Measurements from ENCODE around the gene KCTD14. TPM values are rescaled to one million over a fixed set of nuclear protein-coding genes. Genes with fewer than 3 reads are reported as not detected.
"Not testable (repeated sequence)": the region's sequence is repeated elsewhere in the genome, so short reads cannot be mapped to it uniquely, and the experiment has no call there.

Gene KCTD14
- total and polyA plus RNA-seq, 3 experiments from 2014 or later = 0.20 to 0.27 (median 0.20) TPM

GRCh38 chr11:78037056-78037455, 14.0 kb upstream of the KCTD14 start:
- Mint-ChIP-seq H3K9me3 (no peaks in the 10 kb centered on the region), H3K27me3 (no peaks in the 10 kb centered on the region), H3K4me3 (no peak overlapping the region), H3K27ac (no peak overlapping the region), H3K36me3 (no peaks in the 10 kb centered on the region), H3K4me1 (peaks cover 11 to 12% (median 12%) of the 10 kb centered on the region in 3 donors)
- ChIA-PET CTCF (interaction anchor here (1.1 kb wide), 1 partner anchor 11 kb away, joined by 3 read pairs; no protein-coding TSS in a partner anchor), POLR2A (no interaction called here)
- Histone ChIP-seq H3K27me3 (ENCODE audit: insufficient read depth, low read length, poor library complexity, severe bottlenecking) (no peaks in the 10 kb centered on the region), H3K4me3 (ENCODE audit: low read length) (no peak overlapping the region), H3K4me1 (ENCODE audit: insufficient read depth, low read length) (peaks cover 8% of the 10 kb centered on the region), H3K27ac (ENCODE audit: low read depth, low read length) (no peak overlapping the region), H3K36me3 (ENCODE audit: insufficient read depth, low read length) (no peaks in the 10 kb centered on the region), H3K9me3 (ENCODE audit: low read length) (no peaks in the 10 kb centered on the region)
- no peak for DNase-seq

- peak overlapping the region in 1 of 8 donors; percentile 35 for H3K27ac Mint-ChIP-seq
- H3K27me3 Mint-ChIP-seq = no peaks in the 10 kb centered on the region
- Histone ChIP-seq H3K9me3 (ENCODE audit: low read length) (no peaks in the 10 kb centered on the region), H3K36me3 (ENCODE audit: insufficient read depth, low read length) (no peaks in the 10 kb centered on the region), H3K27ac (ENCODE audit: low read depth, low read length) (no peak overlapping the region), H3K27me3 (ENCODE audit: insufficient read depth, low read length, poor library complexity, severe bottlenecking) (no peaks in the 10 kb centered on the region), H3K4me1 (ENCODE audit: insufficient read depth, low read length) (peaks cover 8% of the 10 kb centered on the region), H3K4me3 (ENCODE audit: low read length) (no peak overlapping the region)
- no peak overlapping the region for H3K4me3 Mint-ChIP-seq
- ChIA-PET POLR2A (no interaction called here), CTCF (interaction anchor here (0.6 to 2.1 kb wide), 4 partner anchors 10 to 791 kb away, joined by 3 to 7 read pairs (median 3); no protein-coding TSS in a partner anchor)
- no peak for DNase-seq
- H3K36me3 Mint-ChIP-seq = no peaks in the 10 kb centered on the region
- H3K4me1 Mint-ChIP-seq = peaks cover 10 to 12% (median 11%) of the 10 kb centered on the region in 3 donors
- H3K9me3 Mint-ChIP-seq = no peaks in the 10 kb centered on the region
These were observed 13.2 kb upstream of the KCTD14 start for GRCh38 chr11:78036313-78036712.

- no peak overlapping the region for H3K27ac ChIP-seq (ENCODE audit: low read depth, low read length)
- Mint-ChIP-seq H3K4me1 (peaks cover 2% of the 10 kb centered on the region in 3 donors), H3K4me3 (no peak overlapping the region), H3K36me3 (no peaks in the 10 kb centered on the region), H3K27me3 (peaks cover 0 to 1% of the 10 kb centered on the region in 2 donors), H3K27ac (no peak overlapping the region), H3K9me3 (no peaks in the 10 kb centered on the region)
- POLR2A ChIA-PET = no interaction called here
- H3K27me3 ChIP-seq (ENCODE audit: insufficient read depth, low read length, poor library complexity, severe bottlenecking) = no peaks in the 10 kb centered on the region
- peaks cover 2% of the 10 kb centered on the region for H3K4me1 ChIP-seq (ENCODE audit: insufficient read depth, low read length)
- H3K9me3 ChIP-seq (ENCODE audit: low read length) = no peaks in the 10 kb centered on the region
- no peak overlapping the region for H3K4me3 ChIP-seq (ENCODE audit: low read length)
- DNase-seq = no peak
- no peaks in the 10 kb centered on the region for H3K36me3 ChIP-seq (ENCODE audit: insufficient read depth, low read length)
- CTCF ChIA-PET = interaction anchor here (2.1 kb wide), 1 partner anchor 11 kb away, joined by 7 read pairs; no protein-coding TSS in a partner anchor
These were observed 11.5 kb upstream of the KCTD14 start for GRCh38 chr11:78034623-78035022.

- H3K4me1 Mint-ChIP-seq = no peaks in the 10 kb centered on the region
- ChIA-PET CTCF (no interaction called here), POLR2A (no interaction called here)
- H3K4me3 Mint-ChIP-seq = no peak overlapping the region
- Histone ChIP-seq H3K4me1 (ENCODE audit: insufficient read depth, low read length) (no peaks in the 10 kb centered on the region), H3K4me3 (ENCODE audit: low read length) (no peak overlapping the region), H3K9me3 (ENCODE audit: low read length) (no peaks in the 10 kb centered on the region), H3K36me3 (ENCODE audit: insufficient read depth, low read length) (no peaks in the 10 kb centered on the region), H3K27ac (ENCODE audit: low read depth, low read length) (no peak overlapping the region), H3K27me3 (ENCODE audit: insufficient read depth, low read length, poor library complexity, severe bottlenecking) (no peaks in the 10 kb centered on the region)
- H3K36me3 Mint-ChIP-seq = no peaks in the 10 kb centered on the region
- H3K9me3 Mint-ChIP-seq = no peaks in the 10 kb centered on the region
- no peak for DNase-seq
- no peak overlapping the region for H3K27ac Mint-ChIP-seq
- H3K27me3 Mint-ChIP-seq = peaks cover under 1 to 1% of the 10 kb centered on the region in 2 donors
These were observed 10.0 kb upstream of the KCTD14 start for GRCh38 chr11:78033040-78033439.

DNA sequence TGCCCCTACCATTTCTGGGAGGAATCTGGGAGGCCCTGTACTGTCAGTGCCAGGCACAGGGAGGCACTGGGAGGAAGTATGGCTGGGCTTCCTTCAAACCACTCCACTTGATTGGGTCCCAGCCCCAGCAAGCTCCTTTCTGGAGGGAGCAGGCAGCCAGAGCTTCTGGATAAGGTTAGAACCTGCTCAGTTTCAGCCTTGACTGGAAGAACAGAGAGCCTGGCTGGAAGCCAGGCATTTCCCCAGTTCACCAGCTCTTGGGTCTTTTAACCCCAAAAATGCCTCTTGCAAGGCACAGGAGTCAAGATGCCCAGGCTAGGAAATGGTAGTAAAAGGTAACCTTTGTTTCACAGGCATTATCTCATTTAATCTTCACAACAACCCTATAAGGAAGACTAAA, 9.0 kb upstream of the KCTD14 start:
- H3K4me1 Mint-ChIP-seq = no peaks in the 10 kb centered on the region
- Histone ChIP-seq H3K36me3 (ENCODE audit: insufficient read depth, low read length) (no peaks in the 10 kb centered on the region), H3K4me1 (ENCODE audit: insufficient read depth, low read length) (no peaks in the 10 kb centered on the region), H3K27me3 (ENCODE audit: insufficient read depth, low read length, poor library complexity, severe bottlenecking) (no peaks in the 10 kb centered on the region), H3K4me3 (ENCODE audit: low read length) (no peak overlapping the region), H3K9me3 (ENCODE audit: low read length) (no peaks in the 10 kb centered on the region), H3K27ac (ENCODE audit: low read depth, low read length) (no peak overlapping the region)
- no peaks in the 10 kb centered on the region for H3K36me3 Mint-ChIP-seq
- H3K27ac Mint-ChIP-seq = no peak overlapping the region
- peaks cover 1 to 6% of the 10 kb centered on the region in 2 donors for H3K27me3 Mint-ChIP-seq
- no peaks in the 10 kb centered on the region for H3K9me3 Mint-ChIP-seq
- no peak for DNase-seq
- CTCF ChIA-PET = interaction anchor here (1.6 kb wide), 1 partner anchor 14 kb away, joined by 8 read pairs; no protein-coding TSS in a partner anchor
- no peak overlapping the region for H3K4me3 Mint-ChIP-seq
- POLR2A ChIA-PET = no interaction called here

DNA sequence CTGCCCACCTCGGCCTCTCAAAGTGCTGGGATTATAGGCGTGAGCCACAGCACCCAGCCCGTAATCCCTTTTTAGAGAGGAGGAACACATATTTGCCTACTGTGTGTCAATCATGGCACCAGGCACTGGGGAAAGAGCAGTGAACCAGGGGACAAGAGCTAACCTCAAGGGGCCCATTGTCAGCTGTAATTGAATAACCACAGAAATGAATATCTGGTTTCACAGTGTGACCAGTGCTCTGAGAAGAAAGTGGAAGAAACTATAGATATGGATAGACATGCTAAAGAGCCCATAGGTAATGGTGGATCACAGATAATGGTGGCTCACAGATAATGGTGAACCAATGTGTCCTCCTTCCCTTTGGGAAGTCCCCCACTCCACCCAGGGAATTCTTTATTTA, 8.6 kb upstream of the KCTD14 start:
- no peaks in the 10 kb centered on the region for H3K36me3 ChIP-seq (ENCODE audit: insufficient read depth, low read length)
- Mint-ChIP-seq H3K27me3 (peaks cover 1 to 6% of the 10 kb centered on the region in 2 donors), H3K27ac (no peak overlapping the region), H3K4me3 (no peak overlapping the region), H3K9me3 (no peaks in the 10 kb centered on the region), H3K4me1 (no peaks in the 10 kb centered on the region), H3K36me3 (no peaks in the 10 kb centered on the region)
- POLR2A ChIA-PET = no interaction called here
- no peaks in the 10 kb centered on the region for H3K27me3 ChIP-seq (ENCODE audit: insufficient read depth, low read length, poor library complexity, severe bottlenecking)
- no peaks in the 10 kb centered on the region for H3K9me3 ChIP-seq (ENCODE audit: low read length)
- CTCF ChIA-PET = interaction anchor here (1.6 kb wide), 1 partner anchor 14 kb away, joined by 8 read pairs; no protein-coding TSS in a partner anchor
- H3K27ac ChIP-seq (ENCODE audit: low read depth, low read length) = no peak overlapping the region
- DNase-seq = no peak
- no peaks in the 10 kb centered on the region for H3K4me1 ChIP-seq (ENCODE audit: insufficient read depth, low read length)
- no peak overlapping the region for H3K4me3 ChIP-seq (ENCODE audit: low read length)

GRCh38 chr11:78030429-78031325, 7.6 kb upstream of the KCTD14 start:
- CTCF ChIA-PET = interaction anchor here (1.6 kb wide), 1 partner anchor 15 kb away, joined by 8 read pairs; no protein-coding TSS in a partner anchor
- POLR2A ChIA-PET = no interaction called here
- H3K4me1 ChIP-seq (ENCODE audit: insufficient read depth, low read length) = no peaks in the 10 kb centered on the region
- H3K4me3 ChIP-seq (ENCODE audit: low read length) = no peak overlapping the region
- no peak overlapping the region for H3K27ac ChIP-seq (ENCODE audit: low read depth, low read length)
- Mint-ChIP-seq H3K4me1 (no peaks in the 10 kb centered on the region), H3K36me3 (no peaks in the 10 kb centered on the region), H3K27me3 (peaks cover 1 to 6% of the 10 kb centered on the region in 2 donors), H3K4me3 (no peak overlapping the region), H3K27ac (no peak overlapping the region), H3K9me3 (no peaks in the 10 kb centered on the region)
- no peak for DNase-seq
- no peaks in the 10 kb centered on the region for H3K36me3 ChIP-seq (ENCODE audit: insufficient read depth, low read length)
- no peaks in the 10 kb centered on the region for H3K9me3 ChIP-seq (ENCODE audit: low read length)
- H3K27me3 ChIP-seq (ENCODE audit: insufficient read depth, low read length, poor library complexity, severe bottlenecking) = no peaks in the 10 kb centered on the region

DNA sequence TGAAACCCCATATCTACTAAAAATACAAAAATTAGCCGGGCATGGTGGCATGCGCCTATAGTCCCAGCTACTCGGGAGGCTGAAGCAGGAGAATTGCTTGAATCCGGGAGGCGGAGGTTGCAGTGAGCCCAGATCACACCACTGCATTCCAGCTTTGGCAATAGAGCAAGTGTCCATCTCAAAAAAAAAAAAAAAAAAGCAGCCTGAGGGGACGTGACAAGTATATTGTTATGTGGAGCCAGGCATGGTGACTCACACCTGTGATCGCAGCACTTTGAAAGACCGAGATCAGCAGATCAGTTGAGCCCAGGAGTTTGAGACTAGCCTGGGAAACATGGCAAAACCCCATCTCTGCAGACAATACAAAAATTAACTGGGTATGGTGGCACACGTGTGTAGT, 5.3 kb upstream of the KCTD14 start:
- H3K4me1 Mint-ChIP-seq; H3K9me3 ChIP-seq (ENCODE audit: low read length); POLR2A ChIA-PET; H3K27me3 ChIP-seq (ENCODE audit: insufficient read depth, low read length, poor library complexity, severe bottlenecking); H3K36me3 ChIP-seq (ENCODE audit: insufficient read depth, low read length); H3K4me1 ChIP-seq (ENCODE audit: insufficient read depth, low read length); H3K4me3 Mint-ChIP-seq; H3K4me3 ChIP-seq (ENCODE audit: low read length); H3K27ac ChIP-seq (ENCODE audit: low read depth, low read length); CTCF ChIA-PET; H3K9me3 Mint-ChIP-seq; DNase-seq; H3K36me3 Mint-ChIP-seq: not testable (repeated sequence)
- peaks cover 2 to 10% of the 10 kb centered on the region in 2 donors for H3K27me3 Mint-ChIP-seq
- H3K27ac Mint-ChIP-seq = peak overlapping the region in 1 of 8 donors; percentile 52

Measured in CD8-positive, alpha-beta memory T cell (primary cell).